Panc1 (cell line): ENCODE measurements around the gene NTM. TPM values are rescaled to one million over a fixed set of nuclear protein-coding genes. Genes with fewer than 3 reads are reported as not detected.

Experiments used
- ATAC-seq: fragments of 200-7000 bp; cut with Tn5 transposase; 2 replicates; pipeline ENCODE4 v1.9.1; 2020; ENCODE audit warnings: mild to moderate bottlenecking, moderate library complexity
- BruUV-seq: library from RNA; stranded (reverse); fragments of 400-500 nt; replicated peaks from 2 replicates; lab custom pipeline; 2021; lab: Mats Ljungman, UMichigan
- CTCF ChIA-PET: fragments of 300-600 bp; sonication (Branson Sonifier 250); formaldehyde crosslinking; loops from one replicate; lab custom pipeline; 2022; ENCODE audit warnings: antibody characterized with exemption; lab: Charles Lee
- POLR2A ChIA-PET: fragments of 300-600 bp; sonication (Branson Sonifier 250); formaldehyde crosslinking; loops from one replicate; lab custom pipeline; 2022; ENCODE audit warnings: antibody characterized with exemption; lab: Charles Lee
- DNase-seq: peaks from one replicate; pipeline ENCODE4 v3.0.0-alpha.2; 2010; ENCODE audit warnings: low read depth, low spot score
- H3K27ac ChIP-seq: 2 replicates; pipeline ENCODE4 v1.5.1; 2011; ENCODE audit warnings: mild to moderate bottlenecking, low read length, inconsistent platforms
- H3K27me3 ChIP-seq: fragments of 200-500 bp; sonication (Bioruptor generic); 2 replicates; pipeline ENCODE4 v1.6.0; 2014; ENCODE audit warnings: low read length, inconsistent platforms; ENCODE audit not compliant: control insufficient read depth, insufficient read depth
- H3K36me3 ChIP-seq: fragments of 200-500 bp; sonication (Bioruptor generic); 2 replicates; pipeline ENCODE4 v1.5.1; 2014; ENCODE audit warnings: inconsistent platforms, mild to moderate bottlenecking, low read length, moderate library complexity; ENCODE audit not compliant: control insufficient read depth, insufficient read depth
- H3K4me1 ChIP-seq: 2 replicates; pipeline ENCODE4 v1.5.1; 2011; ENCODE audit warnings: inconsistent platforms, mild to moderate bottlenecking, low read length, moderate library complexity; ENCODE audit not compliant: control insufficient read depth, insufficient read depth
- H3K4me3 ChIP-seq, 2 experiments: 2 replicates each; pipeline ENCODE4 v1.5.1; 2011 to 2012; ENCODE audit warnings: low read depth in 2 of 2, low read length in 2 of 2, mild to moderate bottlenecking in 2 of 2, inconsistent platforms in 1 of 2, moderate library complexity in 1 of 2
- H3K9me3 ChIP-seq: fragments of 200-500 bp; sonication (Bioruptor generic); 2 replicates; pipeline ENCODE4 v1.5.1; 2014; ENCODE audit warnings: low read depth, mild to moderate bottlenecking, inconsistent platforms, low read length, moderate library complexity; ENCODE audit not compliant: control insufficient read depth, insufficient read depth
- CTCF ChIP-seq: fragments of 450-650 bp; IDR thresholded peaks from 2 replicates; pipeline ENCODE4 v1.5.1; 2017; ENCODE audit warnings: mild to moderate bottlenecking
- POLR2AphosphoS5 ChIP-seq: IDR thresholded peaks from 2 replicates; pipeline ENCODE4 v1.6.1; 2012; ENCODE audit warnings: mild to moderate bottlenecking, low read depth, low read length, moderate library complexity
- REST ChIP-seq, 2 experiments: IDR thresholded peaks; 2 replicates each; pipeline ENCODE4 v1.6.1; 2011 to 2012; ENCODE audit warnings: low read depth in 2 of 2, control low read depth in 1 of 2, low read length in 1 of 2, mild to moderate bottlenecking in 1 of 2, moderate library complexity in 1 of 2; ENCODE audit not compliant: insufficient read depth in 1 of 2
- SIN3A ChIP-seq: IDR thresholded peaks from 2 replicates; pipeline ENCODE4 v1.6.1; 2012; ENCODE audit warnings: low read depth, mild to moderate bottlenecking, low read length, moderate library complexity, borderline replicate concordance; ENCODE audit not compliant: insufficient read depth
- TCF7L2 ChIP-seq: IDR thresholded peaks from 2 replicates; pipeline ENCODE4 v1.6.1; 2011; ENCODE audit warnings: mild to moderate bottlenecking, low read depth, low read length, inconsistent platforms
- in situ Hi-C: cut with HindIII; loops from 2 replicates; pipeline ENCODE4 v1.10.0; 2016; ENCODE audit warnings: low sequenced_read_pairs, low pct_unique_long_range_greater_than_20kb
- intact Hi-C: fragments of 100-400 bp; cut with micrococcal nuclease; formaldehyde crosslinking; loops from one replicate; pipeline ENCODE4 v1.10.0; 2022; ENCODE audit not compliant: unreplicated experiment
- total RNA-seq: library from RNA; stranded (reverse); gene quantifications from one replicate; pipeline ENCODE4 v1.2.1, GENCODE V29; 2021; ENCODE audit not compliant: unreplicated experiment

NTM gene
- total RNA-seq, 1 experiment from 2014 or later = 0.10 TPM

GRCh38 chr11:132006884-132007580, 636.6 kb downstream of the NTM start:
- POLR2A ChIA-PET = no interaction called here
- Histone ChIP-seq H3K27me3 (0 out of 2 replicates have a peak, but pooled peaks cover 2% of the 10 kb centered on the region), H3K36me3 (no peaks in the 10 kb centered on the region), H3K4me3 (no peak overlapping the region), H3K9me3 (no peaks in the 10 kb centered on the region), H3K27ac (no peak overlapping the region), H3K4me1 (no peaks in the 10 kb centered on the region)
- no TSS peak for BruUV-seq
- in situ Hi-C loops (no loop called here), intact Hi-C loops (no loop called here)
- ATAC-seq (no peak), DNase-seq (no peak)
- CTCF ChIA-PET = no interaction called here
- TF ChIP-seq REST (IDR thresholded peaks at IDR 0.05; ENCODE audit: insufficient read depth in 1 of 2, low read depth in 2 of 2, low read length in 1 of 2) (no peak), CTCF (no peak), TCF7L2 (no peak), SIN3A (no peak), POLR2AphosphoS5 (no peak)

- ATAC-seq (no peak), DNase-seq (no peak)
- H3K36me3 ChIP-seq = no peaks in the 10 kb centered on the region
- intact Hi-C loops = no loop called here
- no TSS peak for BruUV-seq
- H3K4me3 ChIP-seq = no peak overlapping the region
- no peak for TF ChIP-seq POLR2AphosphoS5
- TF ChIP-seq SIN3A = no peak
- TF ChIP-seq REST (IDR thresholded peaks at IDR 0.05; ENCODE audit: insufficient read depth in 1 of 2, low read depth in 2 of 2, low read length in 1 of 2) = no peak
- TF ChIP-seq CTCF = no peak
- no peak for TF ChIP-seq TCF7L2
- H3K27me3 ChIP-seq = 0 out of 2 replicates have a peak, but pooled peaks cover 2% of the 10 kb centered on the region
- CTCF ChIA-PET = no interaction called here
- in situ Hi-C loops = no loop called here
- H3K9me3 ChIP-seq = no peaks in the 10 kb centered on the region
- POLR2A ChIA-PET = no interaction called here
- H3K27ac ChIP-seq = no peak overlapping the region
- H3K4me1 ChIP-seq = no peaks in the 10 kb centered on the region
Measured at GRCh38 chr11:132008226-132008625, 637.8 kb downstream of the NTM start.
